CD4-positive, alpha-beta T cell (primary cell): ENCODE data around the gene GTF2IRD1. TPM values are rescaled to one million over a fixed set of nuclear protein-coding genes. Genes with fewer than 3 reads are reported as not detected.
A peak's percentile ranks its signal among the peaks of the same experiment; 100 is the strongest.

ENCODE experiments used
- ATAC-seq: fragments of 200-7000 bp; cut with Tn5 transposase; one replicate; pipeline ENCODE4 v1.10.0; 2022; ENCODE audit warnings: mild to moderate bottlenecking; ENCODE audit not compliant: poor library complexity
- CTCF ChIA-PET: fragments of 350-600 bp; sonication (Branson Sonifier 250); formaldehyde crosslinking; loops from one replicate; lab custom pipeline; 2021; ENCODE audit warnings: antibody characterized with exemption, inconsistent platforms; lab: Charles Lee
- POLR2A ChIA-PET: fragments of 350-600 bp; sonication (Branson Sonifier 250); formaldehyde crosslinking; loops from one replicate; lab custom pipeline; 2021; ENCODE audit warnings: antibody characterized with exemption, inconsistent platforms; lab: Charles Lee
- DNase-seq, 14 experiments: peaks; one replicate each; pipeline ENCODE4 v3.0.0-alpha.2; 2013 to 2020; ENCODE audit warnings: mixed read lengths in 2 of 14
- H3K27ac ChIP-seq, 2 donors: one replicate each; pipeline versions ENCODE4 v1.5.1 to v1.7.0; 2013; ENCODE audit warnings: low read length in 2 of 2, low read depth in 1 of 2, mild to moderate bottlenecking in 1 of 2
- H3K27me3 ChIP-seq, 2 experiments: 1 replicate in 1 of 2; 2 replicates in 1 of 2; pipeline versions ENCODE4 v1.6.1 to v1.7.0; 2013; ENCODE audit warnings: low read length in 2 of 2, control low read depth in 1 of 2, mild to moderate bottlenecking in 1 of 2, moderate library complexity in 1 of 2; ENCODE audit not compliant: insufficient read depth in 2 of 2, control insufficient read depth in 1 of 2
- H3K36me3 ChIP-seq: one replicate; pipeline ENCODE4 v1.6.1; 2013; ENCODE audit warnings: low read length, control low read depth; ENCODE audit not compliant: insufficient read depth
- H3K4me1 ChIP-seq: one replicate; pipeline ENCODE4 v1.6.1; 2013; ENCODE audit warnings: low read length, control low read depth; ENCODE audit not compliant: insufficient read depth
- H3K4me3 ChIP-seq: one replicate; pipeline ENCODE4 v1.5.1; 2013; ENCODE audit warnings: mild to moderate bottlenecking, low read length, moderate library complexity
- H3K9me3 ChIP-seq, 2 experiments: 1 replicate in 1 of 2; 2 replicates in 1 of 2; pipeline versions ENCODE4 v1.6.1 to v1.7.0; 2013; ENCODE audit warnings: low read length in 2 of 2, mild to moderate bottlenecking in 2 of 2, control low read depth in 1 of 2, moderate library complexity in 1 of 2; ENCODE audit not compliant: control insufficient read depth in 1 of 2, insufficient read depth in 1 of 2
- H3K27ac Mint-ChIP-seq: one replicate; pipeline ENCODE4 v1.8.0; 2020; ENCODE audit warnings: mixed read lengths
- H3K27me3 Mint-ChIP-seq: one replicate; pipeline ENCODE4 v1.8.0; 2021; ENCODE audit warnings: mixed read lengths
- H3K36me3 Mint-ChIP-seq: one replicate; pipeline ENCODE4 v1.8.0; 2021; ENCODE audit warnings: low read depth, mixed read lengths
- H3K4me1 Mint-ChIP-seq: one replicate; pipeline ENCODE4 v1.8.0; 2021; ENCODE audit warnings: low read depth, mixed read lengths
- H3K4me3 Mint-ChIP-seq: one replicate; pipeline ENCODE4 v1.8.0; 2020; ENCODE audit warnings: mild to moderate bottlenecking, mixed read lengths
- H3K9me3 Mint-ChIP-seq: one replicate; pipeline ENCODE4 v1.8.0; 2020; ENCODE audit warnings: mixed read lengths
- CTCF ChIP-seq: fragments of 200-600 bp; IDR thresholded peaks from one replicate; pipeline ENCODE4 v1.8.0; 2022; ENCODE audit warnings: antibody characterized with exemption, mild to moderate bottlenecking
- intact Hi-C, 2 experiments: fragments of 100-400 bp; cut with DNase I in 1 of 2; cut with micrococcal nuclease in 1 of 2; formaldehyde crosslinking; loops; one replicate each; pipeline versions ENCODE4 v1.15.1 to v1.9.0; 2023 to 2025; cut with DNase I, micrococcal nuclease
- total RNA-seq, 174 experiments: library from RNA in 2 of 174; stranded (reverse) in 2 of 174; gene quantifications; one replicate each; pipeline ENCODE4 v1.2.3 and lab custom pipeline; 2021 to 2026

Gene GTF2IRD1
- total RNA-seq, 2 experiments from 2014 or later = 0.74 to 1.2 TPM

- Histone ChIP-seq H3K36me3 (no peaks in the 10 kb centered on the region), H3K27me3 (no peaks in the 10 kb centered on the region), H3K4me1 (no peaks in the 10 kb centered on the region), H3K27ac (no peak overlapping the region), H3K9me3 (peaks cover 7 to 17% of the 10 kb centered on the region in 2 experiments), H3K4me3 (no peak overlapping the region)
- no peaks in the 10 kb centered on the region for H3K4me1 Mint-ChIP-seq
- H3K4me3 Mint-ChIP-seq = no peak overlapping the region
- POLR2A ChIA-PET = no interaction called here
- no peaks in the 10 kb centered on the region for H3K27me3 Mint-ChIP-seq
- ATAC-seq (no peak), DNase-seq (no peak)
- H3K9me3 Mint-ChIP-seq = no peaks in the 10 kb centered on the region
- CTCF ChIA-PET = no interaction called here
- H3K36me3 Mint-ChIP-seq = no peaks in the 10 kb centered on the region
- intact Hi-C loops = no loop called here
- H3K27ac Mint-ChIP-seq = no peak overlapping the region
- no peak for TF ChIP-seq CTCF
Observed at GRCh38 chr7:74441801-74442200, 11.9 kb upstream of the GTF2IRD1 start.

GRCh38 chr7:74443543-74444247 is 10.0 kb upstream of the GTF2IRD1 start:
- H3K27ac Mint-ChIP-seq = no peak overlapping the region
- no peaks in the 10 kb centered on the region for H3K4me1 Mint-ChIP-seq
- no peak for TF ChIP-seq CTCF
- ChIA-PET POLR2A (no interaction called here), CTCF (interaction anchor here (1.5 kb wide), 1 partner anchor 123 kb away, joined by 3 read pairs; no protein-coding TSS in a partner anchor)
- DNase-seq = no peak
- ATAC-seq = no peak
- Histone ChIP-seq H3K4me1 (no peaks in the 10 kb centered on the region), H3K9me3 (peaks cover under 1 to 7% of the 10 kb centered on the region in 2 experiments), H3K27ac (no peak overlapping the region), H3K4me3 (no peak overlapping the region), H3K27me3 (no peaks in the 10 kb centered on the region), H3K36me3 (no peaks in the 10 kb centered on the region)
- H3K27me3 Mint-ChIP-seq = no peaks in the 10 kb centered on the region
- H3K9me3 Mint-ChIP-seq = no peaks in the 10 kb centered on the region
- no peaks in the 10 kb centered on the region for H3K36me3 Mint-ChIP-seq
- intact Hi-C loops = no loop called here
- no peak overlapping the region for H3K4me3 Mint-ChIP-seq

- H3K27ac Mint-ChIP-seq = peak overlapping the region; percentile 73
- intact Hi-C loops = loop anchor here in 1 of 2 experiments (2.0 to 5.0 kb wide), 2 partner anchors 32 to 98 kb away; no protein-coding TSS in a partner anchor
- H3K4me3 Mint-ChIP-seq = no peak overlapping the region
- ChIA-PET POLR2A (no interaction called here), CTCF (interaction anchor here (0.6 to 3.7 kb wide), 4 partner anchors 66 to 1921 kb away, joined by 3 to 25 read pairs (median 7); no protein-coding TSS in a partner anchor)
- no peaks in the 10 kb centered on the region for H3K27me3 Mint-ChIP-seq
- Histone ChIP-seq H3K9me3 (no peaks in the 10 kb centered on the region), H3K4me1 (peaks cover 32% of the 10 kb centered on the region), H3K27ac (no peak overlapping the region), H3K4me3 (no peak overlapping the region), H3K36me3 (no peaks in the 10 kb centered on the region), H3K27me3 (no peaks in the 10 kb centered on the region)
- H3K9me3 Mint-ChIP-seq = no peaks in the 10 kb centered on the region
- peaks cover 17% of the 10 kb centered on the region for H3K4me1 Mint-ChIP-seq
- ATAC-seq = no peak
- no peak for TF ChIP-seq CTCF
- peaks cover 5% of the 10 kb centered on the region for H3K36me3 Mint-ChIP-seq
- no peak for DNase-seq
Observed at GRCh38 chr7:74449144-74449543, 4.6 kb upstream of the GTF2IRD1 start.
